ENCODE measurements around the gene ODC1.
"Not testable (repeated sequence)": the region's sequence is repeated elsewhere in the genome, so short reads cannot be mapped to it uniquely, and the experiment has no call there.

ODC1 gene

DNA sequence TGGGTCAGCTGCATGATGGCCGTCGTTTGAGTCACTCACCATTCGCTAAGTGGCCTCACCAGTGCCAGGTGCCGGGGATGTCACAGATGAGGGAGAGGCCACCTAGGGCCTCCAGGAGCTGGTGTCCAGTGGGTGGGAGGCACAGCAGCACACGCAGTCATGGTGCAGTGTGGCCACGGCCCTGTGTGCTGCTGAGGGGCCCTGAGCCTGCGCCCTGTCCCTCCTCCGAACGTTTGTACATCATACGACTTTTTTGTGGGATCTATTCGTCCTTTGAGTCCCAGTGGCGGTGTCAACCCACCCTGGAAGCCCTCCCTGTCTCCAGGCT lies 30.1 kb upstream of the ODC1 start:
- DNase-seq (ENCODE audit: low spot score): no peak

DNA sequence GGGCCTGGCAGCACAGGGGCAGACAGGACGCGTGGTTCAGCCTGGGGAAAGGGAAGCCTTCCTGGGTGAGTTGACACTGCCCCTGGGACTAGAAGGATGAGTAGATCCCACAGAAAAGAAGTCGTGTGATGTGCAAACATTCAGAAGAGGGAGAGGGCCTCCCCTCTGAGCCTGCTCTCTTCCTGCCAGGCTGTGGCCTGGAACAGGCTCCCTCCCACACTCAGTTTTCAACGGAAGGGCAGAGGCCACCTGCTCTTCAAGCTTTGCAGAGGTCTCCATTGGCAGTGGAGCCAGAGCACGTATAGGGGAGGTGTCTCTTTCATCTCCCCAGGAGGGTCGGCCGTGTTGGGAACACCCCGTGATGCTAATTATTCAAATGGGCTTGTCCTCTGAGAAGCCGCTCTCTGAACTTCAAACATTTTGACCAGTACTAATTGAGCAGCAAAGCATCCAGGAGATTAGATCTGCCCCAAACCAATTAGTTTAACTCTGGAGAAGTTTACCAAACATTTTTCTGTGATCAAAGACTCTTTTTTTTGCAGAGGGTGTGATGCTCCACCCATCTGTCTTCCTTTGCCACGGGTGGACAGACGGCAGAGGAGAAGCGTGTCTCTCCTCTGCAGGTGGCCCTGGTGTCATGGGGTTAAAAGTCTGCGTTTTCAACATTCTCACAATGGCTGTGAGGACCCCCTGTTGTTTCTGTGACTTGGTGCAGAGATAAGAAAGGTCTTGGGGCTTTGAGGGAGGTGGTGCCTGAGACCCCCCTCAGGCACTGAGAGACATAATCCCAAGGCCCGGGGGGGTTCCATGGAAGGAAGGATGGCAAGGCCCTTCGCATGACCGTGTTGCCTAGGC lies 29.5 kb upstream of the ODC1 start:
- no peak for DNase-seq (ENCODE audit: low spot score)

DNA sequence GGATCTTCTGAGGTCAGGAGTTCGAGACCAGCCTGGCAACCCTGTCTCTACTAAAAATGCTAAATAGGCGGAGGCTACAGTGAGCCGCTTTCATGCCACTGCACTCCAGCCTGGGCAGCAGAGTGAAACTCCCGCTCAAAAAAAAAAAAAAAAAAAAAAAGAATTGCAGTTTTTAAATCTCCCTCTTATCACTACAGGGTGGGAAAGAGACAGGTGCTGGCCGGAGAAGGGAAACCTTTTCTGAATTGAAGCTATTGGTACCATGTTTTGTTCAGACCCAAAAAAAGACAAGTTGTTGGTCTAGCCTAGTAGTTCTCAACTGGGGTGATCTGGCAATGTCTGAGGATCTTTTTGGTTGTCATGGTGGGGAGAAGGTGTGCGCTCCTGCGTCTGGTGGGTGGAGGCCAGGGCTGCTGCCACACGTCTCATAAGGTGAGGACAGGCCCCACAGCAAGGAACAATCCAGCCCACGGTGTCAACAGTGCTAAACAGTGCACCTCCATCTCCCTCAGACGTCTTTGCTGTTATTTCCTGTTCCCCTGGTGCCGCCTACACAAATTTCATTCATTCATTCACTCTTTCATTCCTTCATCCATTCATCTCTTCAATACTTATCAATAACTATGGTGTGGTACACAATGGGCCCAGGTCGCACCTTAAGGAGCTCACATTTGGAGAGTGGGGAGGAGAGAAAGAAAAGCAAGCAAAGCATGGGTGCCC lies 28.8 kb upstream of the ODC1 start:
- DNase-seq (ENCODE audit: low spot score): no peak

DNA sequence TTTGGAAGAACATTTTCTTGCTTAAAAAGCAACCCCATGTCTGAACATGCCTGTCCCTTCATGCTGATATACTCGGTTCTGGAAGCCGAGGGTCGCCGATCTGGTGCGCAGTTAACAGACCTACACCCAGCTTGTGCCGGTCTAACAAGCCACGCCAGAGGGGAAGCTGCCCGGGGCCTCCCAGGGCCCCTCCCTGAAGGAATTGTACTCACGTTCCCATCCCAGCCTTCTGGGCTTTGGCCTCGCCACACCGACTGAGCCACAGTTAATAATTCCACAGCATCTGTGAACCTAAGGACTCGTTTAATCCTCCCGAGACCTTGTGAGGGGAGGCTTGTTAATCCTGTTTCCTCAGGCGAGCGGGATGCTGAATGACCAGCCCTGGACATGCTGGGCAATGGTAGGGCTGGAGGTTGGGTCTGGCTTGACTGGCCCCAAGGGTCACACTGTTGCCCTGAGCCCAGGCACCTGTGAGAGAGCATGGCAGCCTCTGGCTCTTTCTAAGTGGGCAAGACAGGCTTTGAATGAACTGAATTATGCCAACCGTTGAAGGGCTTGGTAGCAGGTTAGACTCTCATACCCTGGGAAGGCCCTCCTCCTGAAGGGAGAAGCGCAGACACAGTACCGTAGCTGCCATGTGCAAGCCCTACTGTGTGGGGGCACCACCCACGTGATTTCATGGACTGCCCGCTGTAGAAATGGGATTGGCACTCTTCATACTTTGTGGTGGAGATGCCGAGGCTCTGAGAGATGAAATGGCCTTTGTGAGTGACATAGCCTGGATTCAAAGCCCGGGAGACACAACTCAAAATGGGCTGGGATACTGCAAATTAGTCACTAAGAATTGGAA lies 27.9 kb upstream of the ODC1 start:
- DNase-seq (ENCODE audit: low spot score): no peak

DNA sequence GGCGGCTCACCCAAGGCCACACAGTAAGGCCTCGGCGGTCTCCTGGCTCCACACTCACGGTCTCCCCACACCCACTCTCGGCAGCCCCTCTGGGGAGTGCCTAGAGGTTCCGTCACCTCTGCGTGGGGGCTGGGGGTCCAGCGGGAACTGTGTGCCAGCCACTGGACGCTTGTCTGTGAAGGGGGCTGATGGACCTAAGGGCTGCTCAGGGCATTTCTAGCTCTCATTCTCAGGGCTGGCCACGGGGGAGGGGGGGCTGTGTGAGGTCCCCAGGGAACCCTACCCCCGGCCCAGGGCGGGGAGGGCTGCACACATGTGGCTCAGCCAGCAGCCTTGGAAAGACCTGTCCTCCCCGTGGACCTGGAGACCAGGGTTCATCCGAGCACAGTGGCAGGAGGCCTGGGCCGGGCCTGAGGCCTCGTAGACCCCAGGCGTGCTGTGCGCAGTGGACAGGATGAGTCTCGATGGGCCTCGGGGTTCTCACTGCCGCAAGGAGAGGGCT lies 27.1 kb upstream of the ODC1 start:
- DNase-seq (ENCODE audit: low spot score): no peak

GRCh38 chr2:10473121-10473756 lies 25.1 kb upstream of the ODC1 start:
- DNase-seq (ENCODE audit: low spot score): no peak

DNA sequence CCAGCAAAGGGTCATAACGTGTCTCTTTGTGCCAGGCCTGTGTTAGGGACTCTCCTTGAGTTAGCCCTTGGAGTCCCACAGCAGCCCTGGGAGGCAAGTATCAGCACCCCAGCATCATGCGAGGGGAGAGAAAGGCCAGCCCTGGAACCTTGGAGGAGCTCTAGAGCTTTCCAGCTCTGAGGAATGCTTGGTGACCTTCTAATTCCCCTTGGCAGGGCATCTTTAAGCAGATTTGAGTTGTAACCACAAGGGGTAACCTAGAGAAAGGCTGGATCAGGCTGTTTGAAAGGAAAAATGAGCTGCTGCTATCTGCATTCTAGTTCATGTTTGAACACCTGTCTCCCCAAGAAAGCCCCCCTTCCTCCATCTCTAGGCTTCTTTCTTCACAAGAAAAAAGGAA lies 23.8 kb upstream of the ODC1 start:
- DNase-seq (ENCODE audit: low spot score): no peak

DNA sequence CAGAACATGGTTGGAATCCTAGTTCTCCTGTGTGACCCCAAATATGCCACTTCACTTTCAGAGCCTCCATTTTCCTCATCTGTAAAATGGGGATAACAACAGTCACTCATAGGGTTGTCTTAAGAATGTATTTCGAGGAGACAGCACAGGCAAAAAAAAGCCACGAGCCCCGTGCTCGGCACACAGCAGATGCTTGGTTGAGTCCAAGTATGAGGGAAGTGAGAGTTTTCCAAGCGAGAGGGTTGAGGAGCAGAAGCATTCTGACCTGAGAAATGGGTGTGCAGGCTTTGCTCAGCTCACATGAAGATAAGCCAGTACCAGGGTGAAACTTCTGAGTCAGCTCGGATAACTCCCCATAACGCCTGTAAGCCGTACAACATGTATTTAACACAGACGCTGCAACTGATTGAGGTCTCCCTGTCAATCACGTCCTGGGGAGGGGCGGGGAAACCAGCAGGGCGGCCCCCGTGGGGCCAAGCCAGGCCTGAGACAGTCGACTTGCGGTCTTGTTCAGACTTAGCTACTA lies 23.0 kb upstream of the ODC1 start:
- DNase-seq (ENCODE audit: low spot score): peak; percentile 53

DNA sequence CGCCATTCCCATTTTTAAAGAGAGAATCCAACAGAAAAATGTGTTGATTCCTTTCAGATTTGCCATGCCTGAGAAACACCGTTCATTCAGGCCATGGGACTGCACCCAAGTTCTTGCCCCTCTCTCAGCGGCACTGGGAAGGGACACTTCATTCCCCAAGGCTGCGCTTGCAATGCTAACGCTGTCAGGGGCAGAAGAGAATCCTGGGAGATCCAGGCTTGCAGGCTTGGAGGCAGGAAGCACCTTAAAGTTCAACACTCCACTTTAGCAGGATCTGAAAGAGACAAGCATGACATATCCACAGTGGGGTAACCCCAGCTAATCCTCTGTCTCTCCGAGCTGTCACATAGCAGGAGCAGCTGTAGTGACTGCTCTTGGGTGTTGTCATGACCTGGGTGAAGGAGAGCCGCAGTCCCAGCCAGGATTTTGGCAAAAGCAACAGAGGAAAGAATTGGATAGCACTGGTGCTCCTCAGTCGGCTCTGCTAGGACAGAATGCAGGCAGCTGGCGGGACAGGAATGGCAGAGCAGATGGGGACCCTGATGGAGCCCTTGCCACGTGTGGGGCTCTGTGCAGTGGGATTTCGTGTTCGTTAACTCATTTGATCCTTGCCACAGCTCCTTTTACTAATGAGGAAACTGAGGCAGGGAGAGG lies 22.0 kb upstream of the ODC1 start:
- DNase-seq (ENCODE audit: low spot score): no peak

DNA sequence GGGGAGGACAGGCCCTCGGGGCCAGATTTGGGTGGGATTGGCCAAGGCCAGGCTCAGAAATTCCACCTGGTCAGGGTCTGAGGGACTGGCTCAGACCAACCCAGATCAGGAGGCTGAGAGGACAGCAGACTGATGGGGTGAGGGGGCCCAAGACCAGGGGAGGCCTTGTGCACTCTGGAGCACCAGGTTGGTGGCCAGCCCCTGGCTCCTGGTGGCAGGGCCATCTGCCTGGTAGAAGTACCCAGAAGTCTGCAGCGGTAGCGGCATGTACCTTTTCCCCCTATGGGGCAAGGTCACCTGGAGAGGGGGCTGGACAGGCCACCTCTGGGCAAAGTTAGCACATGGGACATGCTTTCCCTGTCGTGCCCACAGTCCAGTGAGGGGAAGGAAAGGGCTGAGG lies 21.2 kb upstream of the ODC1 start:
- no peak for DNase-seq (ENCODE audit: low spot score)

- no peak for DNase-seq (ENCODE audit: low spot score)
These were observed 19.3 kb upstream of the ODC1 start for GRCh38 chr2:10467401-10467800.

DNA sequence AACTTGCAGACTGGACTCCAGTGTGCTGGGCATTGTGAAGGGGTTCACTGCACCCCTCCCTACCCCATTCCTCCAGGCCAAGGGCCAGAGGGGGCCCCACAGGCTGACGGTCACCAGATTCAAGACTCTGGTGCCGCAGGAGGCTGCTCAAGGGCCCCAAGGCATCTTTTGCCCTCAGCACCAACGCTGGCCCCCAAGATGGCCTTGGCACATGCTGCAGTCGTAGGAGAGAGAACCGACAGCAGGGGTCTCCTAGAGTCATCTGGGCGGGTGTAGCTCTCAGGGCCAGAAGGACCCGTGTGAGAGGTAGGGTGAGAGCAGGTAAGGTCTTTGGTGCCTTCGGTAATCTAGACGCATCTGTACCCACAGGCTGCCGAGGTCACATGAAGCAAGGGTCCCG lies 18.7 kb upstream of the ODC1 start:
- no peak for DNase-seq (ENCODE audit: low spot score)

DNA sequence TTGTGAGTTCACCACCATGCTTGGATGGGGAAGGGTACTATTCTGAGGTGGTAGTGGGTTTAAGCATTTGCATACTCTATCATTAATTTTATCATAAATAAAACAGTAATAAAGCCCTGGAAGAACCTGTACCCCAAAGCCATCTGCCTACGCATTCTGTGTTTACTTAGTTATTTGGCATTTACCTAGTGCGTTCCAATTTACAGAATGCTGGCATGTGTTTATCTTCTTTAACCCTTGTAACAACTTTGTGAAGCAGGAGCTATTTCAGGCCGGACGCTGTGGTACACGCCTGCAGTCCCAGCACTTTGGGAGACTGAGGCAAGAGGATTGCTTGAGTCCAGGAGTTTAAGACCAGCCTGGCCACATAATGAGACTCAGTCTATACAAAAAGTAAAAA lies 17.8 kb upstream of the ODC1 start:
- no peak for DNase-seq (ENCODE audit: low spot score)

DNA sequence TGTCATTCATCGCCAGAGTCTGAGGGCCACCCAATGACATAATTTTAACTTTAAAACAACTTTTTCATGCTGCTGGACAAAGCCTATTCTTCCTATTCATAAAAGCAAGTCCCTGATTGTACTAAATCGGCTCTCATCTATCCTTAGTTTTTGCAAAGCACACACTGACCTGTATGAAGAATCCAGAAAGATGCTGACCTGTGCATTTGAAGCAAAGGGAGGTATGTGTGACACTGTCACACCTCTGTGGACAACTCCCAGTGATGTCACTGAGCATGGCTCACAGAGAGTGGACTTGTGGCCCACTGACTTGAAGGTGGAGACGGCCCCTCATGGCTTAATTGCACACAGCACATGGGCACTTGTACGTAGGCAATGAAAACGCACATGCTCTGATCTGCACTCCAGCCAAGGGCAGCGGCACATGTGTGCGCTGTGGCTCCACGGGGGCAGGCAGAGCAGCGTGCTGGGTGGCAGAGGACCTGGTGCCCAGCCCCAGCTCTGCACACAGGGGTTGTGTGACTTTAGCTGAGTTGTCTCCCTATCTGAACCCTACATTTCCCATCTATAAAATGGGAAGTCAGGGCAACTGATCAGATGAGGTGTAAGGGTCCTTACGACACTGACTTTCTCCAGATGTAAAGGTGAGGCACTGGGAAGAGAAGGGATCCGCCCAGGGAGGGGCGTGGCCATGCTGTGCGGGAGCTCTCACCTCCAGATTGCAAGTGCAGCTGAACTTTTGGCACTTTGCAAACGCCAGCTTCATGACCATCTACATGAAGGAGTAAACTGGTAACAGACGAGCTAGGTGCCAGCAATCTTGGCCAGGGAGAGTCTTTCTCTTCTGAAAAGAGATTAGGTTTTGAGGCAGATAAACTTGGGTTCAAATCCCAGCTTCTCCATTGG lies 14.3 kb upstream of the ODC1 start:
- DNase-seq (ENCODE audit: low spot score): no peak

DNA sequence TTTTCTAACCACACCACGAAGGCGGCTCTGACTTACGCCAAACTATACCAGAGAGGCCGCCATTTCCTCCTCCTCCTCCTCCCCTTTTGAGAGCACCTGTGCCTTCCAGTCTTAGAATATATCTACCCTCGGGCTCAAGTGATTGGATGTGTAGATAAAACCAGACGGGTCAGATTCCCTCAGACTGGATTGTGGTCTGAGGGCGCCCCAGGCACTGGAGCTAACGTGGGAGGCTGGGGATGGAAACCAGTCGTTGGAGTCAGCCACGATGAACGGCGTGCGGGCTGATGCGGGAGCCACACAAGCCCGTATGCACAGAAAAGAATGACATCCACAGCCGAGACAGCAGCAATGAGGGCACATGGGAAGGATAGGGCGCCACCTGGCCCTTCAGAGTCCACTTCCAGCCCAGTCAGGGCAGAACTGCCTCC lies 12.3 kb upstream of the ODC1 start:
- DNase-seq (ENCODE audit: low spot score): no peak

DNA sequence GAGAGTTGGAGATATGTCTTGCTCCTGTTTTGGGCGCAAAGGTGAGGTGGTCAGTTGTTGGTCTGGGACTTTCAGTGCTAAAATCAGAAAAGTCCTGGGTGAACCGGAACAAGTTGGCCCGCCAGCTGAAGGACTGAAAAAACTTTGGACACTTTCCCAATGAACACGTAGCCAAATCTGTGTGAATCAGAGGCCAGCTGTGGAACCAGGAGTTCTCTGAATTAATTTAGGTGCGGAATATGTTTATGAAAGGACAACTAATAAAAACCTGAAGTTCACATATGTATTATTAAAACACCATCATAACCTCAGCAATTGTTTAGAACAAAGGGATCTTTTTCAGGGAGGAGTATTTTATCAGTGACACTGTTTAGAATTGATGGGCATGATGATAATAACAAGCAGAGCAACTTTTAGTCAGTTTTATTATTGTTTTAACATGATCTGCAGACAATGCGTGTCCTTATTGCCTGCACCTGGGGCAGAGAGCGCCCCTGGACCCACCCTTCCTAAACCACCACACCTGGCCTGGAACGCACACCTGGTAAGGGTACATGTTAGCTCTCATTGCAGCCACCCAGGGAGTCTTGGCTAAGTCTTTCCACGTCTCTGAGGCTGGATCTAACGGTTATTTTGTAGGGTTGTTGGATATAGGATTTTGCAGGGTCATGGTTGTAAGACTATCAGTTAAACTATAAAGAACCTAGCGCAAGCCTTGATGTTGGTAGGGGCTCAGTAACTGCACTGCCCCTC lies 9.9 kb upstream of the ODC1 start:
- DNase-seq (ENCODE audit: low spot score): no peak

GRCh38 chr2:10457195-10457594 lies 9.1 kb upstream of the ODC1 start:
- DNase-seq (ENCODE audit: low spot score): not testable (repeated sequence)

- no peak for DNase-seq (ENCODE audit: low spot score)
These were observed 6.4 kb upstream of the ODC1 start for GRCh38 chr2:10454505-10454904.

DNA sequence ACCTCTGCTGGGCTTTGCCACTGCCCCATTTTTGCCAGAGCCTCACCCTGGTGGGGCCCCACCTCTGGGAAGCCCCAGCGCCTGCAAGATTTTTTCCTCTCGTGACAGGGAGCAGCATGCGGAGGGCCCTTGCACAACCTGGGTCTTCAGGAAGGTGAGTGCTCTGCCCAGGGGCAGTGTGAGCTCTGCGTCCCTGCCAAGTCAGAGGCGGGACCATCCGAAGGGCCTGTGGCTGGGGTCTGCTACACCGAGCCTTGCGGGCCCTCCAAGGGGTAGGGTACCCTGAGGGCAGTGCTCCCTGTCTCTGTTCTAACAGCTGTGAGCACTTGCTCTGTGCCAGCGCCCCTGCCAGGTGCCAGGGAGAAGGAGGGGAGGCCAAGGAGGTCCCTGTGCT lies 5.8 kb upstream of the ODC1 start:
- DNase-seq (ENCODE audit: low spot score): no peak

Data from iPS-NIHi11 (cell line).